HepG2 (cell line): ENCODE data around the gene C5. TPM values are rescaled to one million over a fixed set of nuclear protein-coding genes. Genes with fewer than 3 reads are reported as not detected.
A peak's percentile ranks its signal among the peaks of the same experiment; 100 is the strongest.

Source experiments
- ATAC-seq: fragments of 200-7000 bp; cut with Tn5 transposase; 3 replicates; pipeline ENCODE4 v1.9.1; 2020; ENCODE audit warnings: mild to moderate bottlenecking, moderate library complexity
- BruUV-seq: library from RNA; stranded (reverse); fragments of 400-500 nt; replicated peaks from 2 replicates; lab custom pipeline; 2021; lab: Mats Ljungman, UMichigan
- CTCF ChIA-PET: fragments of 300-600 bp; formaldehyde crosslinking; extraction: SDS; loops from one replicate; lab custom pipeline; 2021; ENCODE audit warnings: low total read pairs, inconsistent platforms, low intra/inter-chr PET ratio; lab: Yijun Ruan, JAX
- POLR2A ChIA-PET: fragments of 350-600 bp; sonication (Branson Sonifier 250); formaldehyde crosslinking; loops from one replicate; lab custom pipeline; 2020; ENCODE audit warnings: antibody characterized with exemption, inconsistent platforms; lab: Yijun Ruan, JAX
- DNase-seq: peaks from one replicate; pipeline ENCODE4 v3.0.0-alpha.2; 2015; ENCODE audit warnings: low spot score
- FAIRE-seq: peaks from 3 replicates; lab custom pipeline; 2011; peaks lifted over from hg19 to GRCh38; lab: Jason Lieb, UNC
- H2AFZ ChIP-seq: one replicate; pipeline ENCODE4 v1.6.1; 2011; ENCODE audit warnings: low read length, inconsistent platforms
- H3K27ac ChIP-seq: fragments of 300-600 bp; 3 replicates; pipeline ENCODE4 v1.8.0; 2011; ENCODE audit warnings: mixed run types, mild to moderate bottlenecking, mixed read lengths, low read length, inconsistent platforms; ENCODE audit not compliant: insufficient read depth; ENCODE audit errors: extremely low read length
- H3K27me3 ChIP-seq, 2 experiments: fragments of 200-600 bp in 1 of 2; 2 replicates in 1 of 2; 3 replicates in 1 of 2; pipeline versions ENCODE4 v1.6.0 to v1.8.0; 2011; ENCODE audit warnings: low read length in 2 of 2, mild to moderate bottlenecking in 2 of 2, moderate library complexity in 2 of 2, inconsistent platforms in 1 of 2; ENCODE audit not compliant: insufficient read depth in 2 of 2, control insufficient read depth in 1 of 2
- H3K36me3 ChIP-seq, 2 experiments: fragments of 200-600 bp in 1 of 2; replicated peaks in 1 of 2; 2 replicates in 1 of 2; 3 replicates in 1 of 2; pipeline versions ENCODE4 v1.5.1 to v1.8.0; 2011; ENCODE audit warnings: low read length in 2 of 2, inconsistent platforms in 1 of 2; ENCODE audit not compliant: insufficient read depth in 2 of 2, control insufficient read depth in 1 of 2
- H3K4me1 ChIP-seq: 2 replicates; pipeline ENCODE4 v1.5.1; 2012; ENCODE audit warnings: low read length, inconsistent platforms; ENCODE audit not compliant: insufficient read depth
- H3K4me2 ChIP-seq: 2 replicates; pipeline ENCODE4 v1.6.0; 2011; ENCODE audit warnings: low read depth, low read length, inconsistent platforms
- H3K4me3 ChIP-seq, 3 experiments: fragments of 200-600 bp in 1 of 3; sonication (generic), shearing (Covaris generic) in 1 of 3; replicated peaks in 1 of 3; 2 replicates each; pipeline ENCODE4 v1.5.1; 2011 to 2016; ENCODE audit warnings: low read length in 3 of 3, inconsistent platforms in 2 of 3, low read depth in 2 of 3, mild to moderate bottlenecking in 2 of 3, control low read depth in 1 of 3, mixed read lengths in 1 of 3; ENCODE audit not compliant: insufficient read depth in 1 of 3
- H3K79me2 ChIP-seq: one replicate; pipeline ENCODE4 v1.6.1; 2011; ENCODE audit warnings: low read length, inconsistent platforms; ENCODE audit not compliant: insufficient read depth
- H3K9ac ChIP-seq: 2 replicates; pipeline ENCODE4 v1.6.0; 2011; ENCODE audit warnings: mild to moderate bottlenecking, low read depth, low read length, inconsistent platforms; ENCODE audit not compliant: insufficient read depth
- H3K9me3 ChIP-seq: 2 replicates; pipeline ENCODE4 v1.5.1; 2012; ENCODE audit warnings: mild to moderate bottlenecking, low read length
- H4K20me1 ChIP-seq: 2 replicates; pipeline ENCODE4 v1.6.0; 2011; ENCODE audit warnings: inconsistent platforms, mild to moderate bottlenecking, low read length, moderate library complexity; ENCODE audit not compliant: insufficient read depth
- DMAP1 ChIP-seq: IDR thresholded peaks from 2 replicates; pipeline ENCODE4 v1.6.1; 2016
- ELK4 ChIP-seq: sonication (generic); formaldehyde crosslinking; IDR thresholded peaks from 2 replicates; pipeline ENCODE4 v1.9.0; 2021; ENCODE audit warnings: missing genetic modification reagents, borderline replicate concordance
- EP300 ChIP-seq, 3 experiments: sonication (generic) in 1 of 3; formaldehyde crosslinking in 1 of 3; IDR thresholded peaks; 2 replicates each; pipeline versions ENCODE4 v1.5.1 to v1.6.1; 2011 to 2020; ENCODE audit warnings: low read depth in 2 of 3, low read length in 2 of 3, borderline replicate concordance in 1 of 3, improper control_type of control experiment in 1 of 3, mild to moderate bottlenecking in 1 of 3, missing genetic modification reagents in 1 of 3, moderate library complexity in 1 of 3
- FOXP1 ChIP-seq, 2 experiments: fragments of 450-650 bp in 1 of 2; IDR thresholded peaks; 2 replicates each; pipeline ENCODE4 v1.6.1; 2017 to 2018; ENCODE audit warnings: antibody characterized with exemption in 1 of 2
- GATAD2A ChIP-seq: IDR thresholded peaks from 2 replicates; pipeline ENCODE4 v1.6.1; 2016
- GRHL1 ChIP-seq: sonication (generic); formaldehyde crosslinking; conservative IDR thresholded peaks from 2 replicates; pipeline ENCODE4 v1.8.0; 2022; ENCODE audit warnings: missing genetic modification reagents
- HDAC2 ChIP-seq: sonication (generic); formaldehyde crosslinking; IDR thresholded peaks from 2 replicates; pipeline ENCODE4 v1.4.0; 2020; ENCODE audit warnings: missing genetic modification reagents
- HMGXB3 ChIP-seq: sonication (generic); formaldehyde crosslinking; IDR thresholded peaks from 2 replicates; pipeline ENCODE4 v1.4.0; 2020; ENCODE audit warnings: missing genetic modification reagents, borderline replicate concordance
- NCOA2 ChIP-seq: sonication (generic); formaldehyde crosslinking; IDR thresholded peaks from 2 replicates; pipeline ENCODE4 v1.8.0; 2022; ENCODE audit warnings: inconsistent platforms
- PAXIP1 ChIP-seq: sonication (generic); formaldehyde crosslinking; conservative IDR thresholded peaks from 2 replicates; pipeline ENCODE4 v1.4.0; 2020; ENCODE audit warnings: mild to moderate bottlenecking, missing genetic modification reagents, moderate library complexity
- SOX6 ChIP-seq, 2 experiments: fragments of 450-650 bp in 1 of 2; sonication (generic) in 1 of 2; formaldehyde crosslinking in 1 of 2; IDR thresholded peaks; 2 replicates each; pipeline versions ENCODE4 v1.4.0 to v1.6.1; 2017 to 2020; ENCODE audit warnings: antibody characterized with exemption in 1 of 2, mild to moderate bottlenecking in 1 of 2, missing genetic modification reagents in 1 of 2
- TCF7 ChIP-seq: sonication (generic); IDR thresholded peaks from 2 replicates; pipeline ENCODE4 v1.6.1; 2016; ENCODE audit warnings: antibody characterized with exemption, low read depth
- TCF7L2 ChIP-seq: IDR thresholded peaks from 2 replicates; pipeline ENCODE4 v1.6.1; 2011; ENCODE audit warnings: mild to moderate bottlenecking, low read depth, low read length, moderate library complexity
- WGBS: methylation state at CpG from one replicate; pipeline ENCODE4 v1.1.6; 2017; ENCODE audit warnings: low lambda C conversion rate; 5-methylcytosine and 5-hydroxymethylcytosine counted together
- in situ Hi-C: cut with HindIII; loops from 2 replicates; pipeline ENCODE4 v1.10.0; 2017; ENCODE audit warnings: low pct_unique_long_range_greater_than_20kb; ENCODE audit not compliant: extremely low pct_ligation_motif_present
- intact Hi-C: fragments of 100-400 bp; cut with micrococcal nuclease; formaldehyde crosslinking; loops from one replicate; pipeline ENCODE4 v1.10.0; 2022; ENCODE audit not compliant: unreplicated experiment
- polyA plus RNA-seq, 8 experiments: library from polyadenylated mRNA; depleted of rRNA in 3 of 8; stranded (reverse) in 7 of 8; unstranded in 1 of 8; fragments of >200 nt; fragmentation: Illumina TruSeq in 4 of 8; extraction: Trizol in 4 of 8; gene quantifications; 2 replicates each; pipeline versions ENCODE4 v1.2.1 to v1.2.3, GENCODE V29; 2011 to 2016; ENCODE audit warnings: low read depth in 4 of 8, missing spikeins in 1 of 8, mixed read lengths in 1 of 8; ENCODE audit not compliant: insufficient read depth in 1 of 8
- total RNA-seq, 5 experiments: library from RNA; depleted of rRNA; stranded (reverse); fragments of >200 nt; fragmentation: Illumina TruSeq; extraction: Trizol; gene quantifications; 2 replicates each; pipeline ENCODE4 v1.2.3, GENCODE V29; 2016; ENCODE audit warnings: low read depth in 1 of 5

C5 gene
- total and polyA plus RNA-seq, 2 of the 13 experiments (the other 11 are each of a cell fraction or from before 2014, with no cell fraction given), result 57.6 to 192 TPM

GRCh38 chr9:120982836-120983235 lies 67.2 kb downstream of the C5 start:
- in situ Hi-C loops (no loop called here), intact Hi-C loops (no loop called here)
- no TSS peak for BruUV-seq
- no peaks in the 10 kb centered on the region for H3K9me3 ChIP-seq
- FAIRE-seq (no peak), ATAC-seq (no peak), DNase-seq (peak; percentile 36)
- WGBS, result 39% methylated on average over 3 of the region's 3 CpGs
- CTCF ChIA-PET, result no interaction called here
- H3K4me1 ChIP-seq, result peaks cover 20% of the 10 kb centered on the region
- H3K4me3 ChIP-seq, result no peak overlapping the region
- peak overlapping the region; percentile 35 for H3K27ac ChIP-seq
- no peak overlapping the region for H3K9ac ChIP-seq
- POLR2A ChIA-PET, result no interaction called here
- H3K36me3 ChIP-seq, result peaks cover 9 to 23% of the 10 kb centered on the region in 2 experiments
- H3K4me2 ChIP-seq, result no peak overlapping the region
- H3K27me3 ChIP-seq, result no peaks in the 10 kb centered on the region
- no peak overlapping the region for H2AFZ ChIP-seq
- no peaks in the 10 kb centered on the region for H4K20me1 ChIP-seq
- H3K79me2 ChIP-seq, result no peaks in the 10 kb centered on the region
- TF ChIP-seq NCOA2 (CRISPR knock-in tag) (peak; percentile 43), ELK4 (no peak), GATAD2A (CRISPR knock-in tag) (peak; percentile 30; the same call in 1 of the 2 replicates), TCF7 (peak; percentile 32; the same call in 1 of the 2 replicates), GRHL1 (CRISPR knock-in tag) (no peak), HMGXB3 (CRISPR knock-in tag) (no peak), HDAC2 (CRISPR knock-in tag) (0 out of 2 replicates have a peak, but pooled peaks have one; percentile 12), PAXIP1 (CRISPR knock-in tag) (0 out of 2 replicates have a peak, but pooled peaks have one; percentile 37), DMAP1 (CRISPR knock-in tag) (no peak), TCF7L2 (peak; percentile 38; the same call in 1 of the 2 replicates), EP300 (IDR thresholded peaks at IDR 0.05; ENCODE audit: low read depth in 2 of 2, low read length in 2 of 2) (peak in 1 of 2 experiments; percentile 58; a peak in 1 of 4 replicates), EP300 (CRISPR knock-in tag; IDR thresholded peaks at IDR 0.05; ENCODE audit: borderline replicate concordance) (no peak), SOX6 (IDR thresholded peaks at IDR 0.05) (no peak), SOX6 (CRISPR knock-in tag; IDR thresholded peaks at IDR 0.05) (peak; percentile 46; the same call in 1 of the 2 replicates), FOXP1 (IDR thresholded peaks at IDR 0.05) (no peak), FOXP1 (CRISPR knock-in tag; IDR thresholded peaks at IDR 0.05) (peak; percentile 7; the same call in 1 of the 2 replicates)
